DND-41 (cell line): ENCODE measurements around the gene ADGRF5.
A peak's percentile ranks its signal among the peaks of the same experiment; 100 is the strongest.
"Not testable (repeated sequence)": the region's sequence is repeated elsewhere in the genome, so short reads cannot be mapped to it uniquely, and the experiment has no call there.

Experiments
- ATAC-seq: fragments of 200-7000 bp; cut with Tn5 transposase; 3 replicates; pipeline ENCODE4 v1.9.1; 2021; ENCODE audit warnings: low read depth; ENCODE audit not compliant: insufficient read depth
- DNase-seq: peaks from one replicate; pipeline ENCODE4 v3.0.0-alpha.2; 2020
- H2AFZ ChIP-seq: 2 replicates; pipeline ENCODE4 v1.6.0; 2012; ENCODE audit warnings: low read depth, low read length
- H3K27ac ChIP-seq: 2 replicates; pipeline ENCODE4 v1.5.1; 2012; ENCODE audit warnings: low read length, inconsistent platforms
- H3K27me3 ChIP-seq: fragments of 200-600 bp; sonication (generic); 2 replicates; pipeline ENCODE4 v1.6.0; 2012; ENCODE audit warnings: low read length, mild to moderate bottlenecking, inconsistent platforms; ENCODE audit not compliant: insufficient read depth, poor library complexity
- H3K36me3 ChIP-seq: 2 replicates; pipeline ENCODE4 v1.5.1; 2012; ENCODE audit warnings: low read length, inconsistent platforms; ENCODE audit not compliant: insufficient read depth
- H3K4me1 ChIP-seq: 2 replicates; pipeline ENCODE4 v1.5.1; 2012; ENCODE audit warnings: mild to moderate bottlenecking, low read length; ENCODE audit not compliant: insufficient read depth
- H3K4me2 ChIP-seq: 2 replicates; pipeline ENCODE4 v1.6.0; 2012; ENCODE audit warnings: mild to moderate bottlenecking, moderate library complexity, low read length, inconsistent platforms; ENCODE audit not compliant: insufficient read depth
- H3K4me3 ChIP-seq, 2 experiments: fragments of 200-600 bp in 1 of 2; shearing (Covaris generic) in 1 of 2; 2 replicates each; pipeline ENCODE4 v1.5.1; 2012 to 2016; ENCODE audit warnings: inconsistent platforms in 2 of 2, low read length in 2 of 2, mild to moderate bottlenecking in 2 of 2, low read depth in 1 of 2, moderate library complexity in 1 of 2
- H3K79me2 ChIP-seq: 2 replicates; pipeline ENCODE4 v1.6.0; 2012; ENCODE audit warnings: low read length, inconsistent platforms; ENCODE audit not compliant: insufficient read depth
- H3K9ac ChIP-seq: 2 replicates; pipeline ENCODE4 v1.6.0; 2012; ENCODE audit warnings: low read depth, mild to moderate bottlenecking, inconsistent platforms, low read length, moderate library complexity
- H3K9me3 ChIP-seq: 2 replicates; pipeline ENCODE4 v1.5.1; 2012; ENCODE audit warnings: low read length, moderate library complexity, mild to moderate bottlenecking, inconsistent platforms; ENCODE audit not compliant: insufficient read depth, severe bottlenecking
- H4K20me1 ChIP-seq: 2 replicates; pipeline ENCODE4 v1.6.0; 2012; ENCODE audit warnings: low read length; ENCODE audit not compliant: insufficient read depth
- EZH2 ChIP-seq: IDR thresholded peaks from 3 replicates; pipeline ENCODE4 v1.6.1; 2012; ENCODE audit warnings: borderline replicate concordance, low read depth, mild to moderate bottlenecking, moderate library complexity, low read length, inconsistent platforms; ENCODE audit not compliant: severe bottlenecking
- TF ChIP-seq, protein P1 (sequence below): IDR thresholded peaks from 2 replicates; pipeline ENCODE4 v1.5.1; 2012; ENCODE audit warnings: borderline replicate concordance, low read length, moderate library complexity, mild to moderate bottlenecking; ENCODE audit not compliant: poor library complexity, severe bottlenecking; ENCODE audit errors: extremely low read depth

ADGRF5 gene

DNA sequence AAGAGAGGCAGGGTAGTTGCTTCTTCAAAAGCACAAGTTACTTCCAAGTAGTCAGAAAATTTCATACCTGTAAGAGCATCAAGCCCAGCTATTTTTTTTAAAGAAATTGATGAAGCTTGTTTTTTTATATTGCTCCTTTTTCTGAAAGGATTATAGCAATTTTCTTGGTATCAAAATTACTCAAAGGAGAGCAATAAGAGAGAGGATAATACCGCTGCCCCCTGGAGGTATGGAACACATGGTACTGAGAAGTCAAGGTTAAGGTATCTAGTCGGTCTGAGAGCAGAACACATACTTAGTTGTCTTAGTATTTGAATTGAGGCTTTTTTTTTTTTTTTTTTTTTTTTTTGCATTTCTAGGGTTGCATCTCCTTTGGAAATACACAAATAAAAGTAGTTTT is 59.4 kb downstream of the ADGRF5 start:
- Histone ChIP-seq H3K9ac (no peak overlapping the region), H3K4me3 (no peak overlapping the region), H2AFZ (no peak overlapping the region), H3K27ac (no peak overlapping the region), H3K4me1 (no peaks in the 10 kb centered on the region), H4K20me1 (no peaks in the 10 kb centered on the region), H3K27me3 (no peaks in the 10 kb centered on the region), H3K79me2 (no peaks in the 10 kb centered on the region), H3K4me2 (no peak overlapping the region), H3K36me3 (no peaks in the 10 kb centered on the region), H3K9me3 (no peaks in the 10 kb centered on the region)
- no peak for DNase-seq
- TF ChIP-seq, protein P1, sequence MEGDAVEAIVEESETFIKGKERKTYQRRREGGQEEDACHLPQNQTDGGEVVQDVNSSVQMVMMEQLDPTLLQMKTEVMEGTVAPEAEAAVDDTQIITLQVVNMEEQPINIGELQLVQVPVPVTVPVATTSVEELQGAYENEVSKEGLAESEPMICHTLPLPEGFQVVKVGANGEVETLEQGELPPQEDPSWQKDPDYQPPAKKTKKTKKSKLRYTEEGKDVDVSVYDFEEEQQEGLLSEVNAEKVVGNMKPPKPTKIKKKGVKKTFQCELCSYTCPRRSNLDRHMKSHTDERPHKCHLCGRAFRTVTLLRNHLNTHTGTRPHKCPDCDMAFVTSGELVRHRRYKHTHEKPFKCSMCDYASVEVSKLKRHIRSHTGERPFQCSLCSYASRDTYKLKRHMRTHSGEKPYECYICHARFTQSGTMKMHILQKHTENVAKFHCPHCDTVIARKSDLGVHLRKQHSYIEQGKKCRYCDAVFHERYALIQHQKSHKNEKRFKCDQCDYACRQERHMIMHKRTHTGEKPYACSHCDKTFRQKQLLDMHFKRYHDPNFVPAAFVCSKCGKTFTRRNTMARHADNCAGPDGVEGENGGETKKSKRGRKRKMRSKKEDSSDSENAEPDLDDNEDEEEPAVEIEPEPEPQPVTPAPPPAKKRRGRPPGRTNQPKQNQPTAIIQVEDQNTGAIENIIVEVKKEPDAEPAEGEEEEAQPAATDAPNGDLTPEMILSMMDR = no peak
- no peak for TF ChIP-seq EZH2
- ATAC-seq = no peak

DNA sequence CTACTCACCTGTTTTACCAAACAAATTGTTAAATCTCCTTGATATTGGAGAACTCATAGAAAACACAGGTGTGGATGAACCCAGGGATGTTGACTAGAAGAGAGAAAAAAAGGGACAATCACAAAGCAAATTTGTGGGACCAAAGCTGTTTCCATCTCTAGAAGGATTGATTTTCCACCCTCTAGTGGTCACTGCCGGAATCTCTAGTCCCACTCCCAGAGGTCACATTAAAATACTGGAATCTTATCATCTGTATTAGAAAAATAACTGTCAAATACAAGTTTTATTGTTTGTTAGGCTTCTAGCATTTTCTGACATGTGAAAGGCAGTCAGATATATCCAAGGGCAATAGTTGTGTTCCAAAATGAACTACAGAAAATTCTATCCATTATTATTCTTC is 65.8 kb downstream of the ADGRF5 start:
- not testable (repeated sequence) for H4K20me1 ChIP-seq, H3K4me2 ChIP-seq, ATAC-seq, H3K4me3 ChIP-seq, H3K4me1 ChIP-seq, H3K27me3 ChIP-seq, H2AFZ ChIP-seq, H3K79me2 ChIP-seq, H3K36me3 ChIP-seq, H3K27ac ChIP-seq, H3K9ac ChIP-seq, H3K9me3 ChIP-seq
- TF ChIP-seq, protein P1 = peak; percentile 67
- peak; percentile 37 for DNase-seq

DNA sequence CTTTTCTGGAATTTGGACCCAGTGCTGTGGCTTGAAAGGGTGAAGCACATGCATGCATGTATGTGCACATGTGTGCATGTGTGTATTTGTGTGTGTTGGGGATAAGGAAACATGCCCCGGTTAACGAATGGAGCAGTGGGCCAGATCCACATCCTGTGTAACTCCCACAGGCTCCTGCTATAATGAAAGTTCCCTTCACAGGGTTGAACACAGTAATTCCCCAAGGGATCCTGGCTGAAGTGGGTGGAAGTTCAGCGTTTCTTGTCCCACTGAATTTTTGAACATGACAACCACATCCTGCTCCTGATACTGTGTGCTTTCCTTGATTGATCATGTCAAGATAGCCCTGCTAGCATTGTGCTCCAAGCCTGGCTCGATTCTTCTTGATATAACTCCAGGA is 70.2 kb downstream of the ADGRF5 start:
- not testable (repeated sequence) for H3K9ac ChIP-seq, H3K79me2 ChIP-seq, H3K27ac ChIP-seq, H3K4me3 ChIP-seq, H3K9me3 ChIP-seq, ATAC-seq, H4K20me1 ChIP-seq, H2AFZ ChIP-seq, H3K4me2 ChIP-seq, DNase-seq, H3K36me3 ChIP-seq, H3K4me1 ChIP-seq, H3K27me3 ChIP-seq

DNA sequence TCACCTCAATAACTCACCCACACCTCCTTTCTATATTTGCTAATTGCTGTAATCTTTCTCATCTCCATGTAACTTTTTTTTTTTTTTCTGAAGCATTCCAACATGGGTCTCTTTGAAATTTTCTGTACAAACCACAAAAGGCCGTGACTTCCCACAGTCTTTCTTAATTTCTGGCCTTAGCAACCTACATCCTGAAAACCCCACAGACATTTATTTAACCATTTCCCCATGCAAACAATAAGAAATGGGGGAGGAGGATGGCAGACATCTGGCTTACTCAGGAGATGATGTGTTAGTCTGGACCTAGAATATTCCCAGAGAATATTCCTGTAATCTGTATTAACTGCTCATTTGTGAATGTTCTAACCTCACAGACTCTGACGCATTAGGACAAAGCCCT is 70.9 kb downstream of the ADGRF5 start:
- TF ChIP-seq, protein P1 = no peak
- no peak for TF ChIP-seq EZH2
- no peaks in the 10 kb centered on the region for H3K79me2 ChIP-seq
- no peak overlapping the region for H3K27ac ChIP-seq
- no peaks in the 10 kb centered on the region for H3K27me3 ChIP-seq
- H3K4me2 ChIP-seq = no peak overlapping the region
- H3K9me3 ChIP-seq = no peaks in the 10 kb centered on the region
- H4K20me1 ChIP-seq = no peaks in the 10 kb centered on the region
- no peak for DNase-seq
- no peak overlapping the region for H3K4me3 ChIP-seq
- ATAC-seq = no peak
- no peaks in the 10 kb centered on the region for H3K36me3 ChIP-seq
- H2AFZ ChIP-seq = no peak overlapping the region
- H3K4me1 ChIP-seq = no peaks in the 10 kb centered on the region
- H3K9ac ChIP-seq = no peak overlapping the region
